ENCODE results near the gene SCUBE1. TPM values are rescaled to one million over a fixed set of nuclear protein-coding genes. Genes with fewer than 3 reads are reported as not detected.
A peak's percentile ranks its signal among the peaks of the same experiment; 100 is the strongest.

The SCUBE1 gene
- total and polyA plus RNA-seq, 2 of the 8 experiments (the other 6 are each of a cell fraction or from before 2014, with no cell fraction given), result 2.3 to 4.9 TPM

GRCh38 chr22:43230971-43231723 lies 112.0 kb downstream of the SCUBE1 start (continued):
- TF ChIP-seq EGR1 (IDR thresholded peaks at IDR 0.05; ENCODE audit: borderline replicate concordance, low read depth, low read length), result no peak
- no peak for TF ChIP-seq CHD7 (IDR thresholded peaks at IDR 0.05; ENCODE audit: insufficient replicate concordance, low read length)
- no peak for TF ChIP-seq ASH2L (IDR thresholded peaks at IDR 0.05; ENCODE audit: low read length)
- 0 out of 2 replicates have a peak, but pooled peaks have one; percentile 29 for TF ChIP-seq TEAD4 (IDR thresholded peaks at IDR 0.05; ENCODE audit: low read depth, low read length)
- no peak for TF ChIP-seq SP2 (IDR thresholded peaks at IDR 0.05; ENCODE audit: low read length)
- no peak for TF ChIP-seq SRF (IDR thresholded peaks at IDR 0.05; ENCODE audit: low read depth, low read length)
- TF ChIP-seq NANOG (IDR thresholded peaks at IDR 0.05; ENCODE audit: insufficient read depth, low read depth, low read length, poor library complexity, severe bottlenecking), result no peak
- TF ChIP-seq E2F6 (IDR thresholded peaks at IDR 0.05), result no peak
- no peak for TF ChIP-seq SIRT6 (IDR thresholded peaks at IDR 0.05; ENCODE audit: low read length)
- TF ChIP-seq JUND (IDR thresholded peaks at IDR 0.05; ENCODE audit: low read length), result peak; percentile 1; the same call in 1 of the 2 replicates
